ENCODE results near the gene CYP27B1. TPM values are rescaled to one million over a fixed set of nuclear protein-coding genes. Genes with fewer than 3 reads are reported as not detected.

The CYP27B1 gene
- total RNA-seq, 4 donors from 2014 or later = 0.40 to 2.5 (median 2.3) TPM; not detected in 1

GRCh38 chr12:57770734-57771133 is 3.9 kb upstream of the CYP27B1 start:
- Histone ChIP-seq H3K9me3 (no peaks in the 10 kb centered on the region), H3K27me3 (peaks cover 18% of the 10 kb centered on the region), H3K36me3 (no peaks in the 10 kb centered on the region), H3K4me1 (peaks cover 11 to 37% (median 33%) of the 10 kb centered on the region in 4 donors), H3K4me3 (no peak overlapping the region), H3K27ac (peak overlapping the region in 2 of 4 donors; percentile 92 to 97)
- no peak for DNase-seq
- TF ChIP-seq EP300 (IDR thresholded peaks at IDR 0.05; ENCODE audit: low read depth) (no peak), CTCF (IDR thresholded peaks at IDR 0.05) (no peak), POLR2AphosphoS5 (IDR thresholded peaks at IDR 0.05) (no peak), POLR2A (IDR thresholded peaks at IDR 0.05) (no peak)
- intact Hi-C loops (cut with DNase I; ENCODE audit: low total_unique reads) = no loop called here
- in situ Hi-C loops (cut with MboI; ENCODE audit: low pct_ligation_motif_present in 1 of 4, low pct_unique_long_range_greater_than_20kb in 1 of 4, low sequenced_read_pairs in 3 of 4) = no loop called here
- 83% methylated on average over 4 of the region's 4 CpGs; no CpG with 5 or more reads in 1 of the 2 donors for whole genome bisulfite sequencing, 2 donors (ENCODE audit: low coverage in 1 of 2)

- intact Hi-C loops (cut with DNase I; ENCODE audit: low total_unique reads) = no loop called here
- 96% methylated on average over 11 of the region's 11 CpGs; no CpG with 5 or more reads in 1 of the 2 donors for WGBS, 2 donors (ENCODE audit: low coverage in 1 of 2)
- H3K36me3 ChIP-seq = no peaks in the 10 kb centered on the region
- in situ Hi-C loops (cut with MboI; ENCODE audit: low pct_ligation_motif_present in 1 of 4, low pct_unique_long_range_greater_than_20kb in 1 of 4, low sequenced_read_pairs in 3 of 4) = no loop called here
- H3K4me1 ChIP-seq = peaks cover 18 to 49% (median 44%) of the 10 kb centered on the region in 4 donors
- no peaks in the 10 kb centered on the region for H3K9me3 ChIP-seq
- H3K27me3 ChIP-seq = peaks cover 30% of the 10 kb centered on the region
- no peak overlapping the region for H3K4me3 ChIP-seq
- no peak for TF ChIP-seq EP300 (IDR thresholded peaks at IDR 0.05; ENCODE audit: low read depth)
- no peak for TF ChIP-seq POLR2AphosphoS5 (IDR thresholded peaks at IDR 0.05)
- TF ChIP-seq POLR2A (IDR thresholded peaks at IDR 0.05) = no peak
- TF ChIP-seq CTCF (IDR thresholded peaks at IDR 0.05) = no peak
- H3K27ac ChIP-seq = no peak overlapping the region
- DNase-seq = no peak
Observed at GRCh38 chr12:57769594-57769993, 2.7 kb upstream of the CYP27B1 start.

GRCh38 chr12:57767876-57768275 is 998 bp upstream of the CYP27B1 start:
- no peaks in the 10 kb centered on the region for H3K36me3 ChIP-seq
- no peak for DNase-seq
- H3K27me3 ChIP-seq = peaks cover 43% of the 10 kb centered on the region
- intact Hi-C loops (cut with DNase I; ENCODE audit: low total_unique reads) = no loop called here
- TF ChIP-seq POLR2A (IDR thresholded peaks at IDR 0.05) = no peak
- TF ChIP-seq CTCF (IDR thresholded peaks at IDR 0.05) = no peak
- TF ChIP-seq EP300 (IDR thresholded peaks at IDR 0.05; ENCODE audit: low read depth) = no peak
- no peak for TF ChIP-seq POLR2AphosphoS5 (IDR thresholded peaks at IDR 0.05)
- in situ Hi-C loops (cut with MboI; ENCODE audit: low pct_ligation_motif_present in 1 of 4, low pct_unique_long_range_greater_than_20kb in 1 of 4, low sequenced_read_pairs in 3 of 4) = no loop called here
- H3K4me1 ChIP-seq = peaks cover 15 to 43% (median 40%) of the 10 kb centered on the region in 4 donors
- no peaks in the 10 kb centered on the region for H3K9me3 ChIP-seq
- H3K4me3 ChIP-seq = no peak overlapping the region
- WGBS, 2 donors (ENCODE audit: low coverage in 1 of 2) = 91% methylated on average over 3 of the region's 3 CpGs; no CpG with 5 or more reads in 1 of the 2 donors
- no peak overlapping the region for H3K27ac ChIP-seq

DNA sequence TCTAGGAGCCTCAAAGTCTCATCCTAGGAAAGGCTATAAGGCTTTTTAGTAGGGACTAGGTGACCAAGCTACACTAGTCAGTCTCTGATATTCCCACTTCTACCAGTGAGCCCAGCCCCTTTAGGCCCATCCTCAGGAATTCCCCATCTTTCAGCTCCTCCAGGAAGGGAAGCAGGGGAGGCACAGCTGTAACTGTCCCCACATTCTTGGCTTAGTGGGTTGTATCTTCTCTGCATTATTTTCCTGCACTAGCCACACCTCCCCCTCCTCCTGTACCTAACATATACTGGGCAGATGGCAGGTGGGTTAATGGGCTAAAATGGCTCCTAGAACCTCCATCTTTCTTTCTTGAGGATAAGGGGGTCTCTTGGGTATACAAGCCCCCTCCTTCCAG is 424 bp upstream of the CYP27B1 start:
- intact Hi-C loops (cut with DNase I; ENCODE audit: low total_unique reads) = no loop called here
- no peaks in the 10 kb centered on the region for H3K9me3 ChIP-seq
- DNase-seq = no peak
- H3K36me3 ChIP-seq = no peaks in the 10 kb centered on the region
- TF ChIP-seq POLR2AphosphoS5 (IDR thresholded peaks at IDR 0.05) (no peak), EP300 (IDR thresholded peaks at IDR 0.05; ENCODE audit: low read depth) (no peak), POLR2A (IDR thresholded peaks at IDR 0.05) (no peak), CTCF (IDR thresholded peaks at IDR 0.05) (no peak)
- H3K4me1 ChIP-seq = peaks cover 15 to 40% (median 39%) of the 10 kb centered on the region in 4 donors
- no peak overlapping the region for H3K27ac ChIP-seq
- in situ Hi-C loops (cut with MboI; ENCODE audit: low pct_ligation_motif_present in 1 of 4, low pct_unique_long_range_greater_than_20kb in 1 of 4, low sequenced_read_pairs in 3 of 4) = no loop called here
- H3K4me3 ChIP-seq = no peak overlapping the region
- peaks cover 43% of the 10 kb centered on the region for H3K27me3 ChIP-seq
